ENCODE data around the gene CIBAR2. TPM values are rescaled to one million over a fixed set of nuclear protein-coding genes. Genes with fewer than 3 reads are reported as not detected.

Gene CIBAR2
- total RNA-seq, 2 experiments from 2014 or later: 0.50 TPM; not detected in 1

DNA sequence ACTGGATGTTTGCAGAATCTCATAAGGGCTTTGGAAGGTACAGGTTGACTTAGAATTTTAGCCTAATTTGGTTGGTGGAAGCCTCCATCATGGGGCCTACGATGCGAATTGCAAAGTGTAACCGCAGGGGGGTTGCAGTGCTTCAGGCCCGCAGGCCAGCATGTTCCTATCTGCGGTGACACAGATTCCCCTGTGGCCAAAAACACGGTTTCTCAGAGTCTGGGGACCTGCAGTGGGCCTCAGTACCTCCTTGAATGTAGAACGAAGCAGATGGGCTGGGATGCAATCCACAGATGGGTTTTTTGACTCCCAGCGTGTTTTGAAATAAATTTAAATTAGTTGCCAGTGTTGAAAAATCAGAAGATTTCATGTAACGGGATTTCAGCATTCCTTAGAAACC lies 49.9 kb downstream of the CIBAR2 start:
- TF ChIP-seq CTCF (conservative IDR thresholded peaks at IDR 0.05; ENCODE audit: low read length) (no peak), EZH2phosphoT487 (IDR thresholded peaks at IDR 0.05; ENCODE audit: borderline replicate concordance, low read depth, low read length) (no peak)
- H3K79me2 ChIP-seq (ENCODE audit: insufficient read depth, low read depth, low read length): no peaks in the 10 kb centered on the region
- ChIA-PET POLR2A (no interaction called here), CTCF (ENCODE audit: unreplicated experiment) (no interaction called here)
- no peaks in the 10 kb centered on the region for H3K9me2 ChIP-seq (ENCODE audit: insufficient read depth, low read length)
- DNase-seq (ENCODE audit: low spot score): no peak
- intact Hi-C loops (cut with micrococcal nuclease; ENCODE audit: unreplicated experiment): no loop called here
- H2AFZ ChIP-seq (ENCODE audit: low read length): no peak overlapping the region
- peaks cover 13% of the 10 kb centered on the region for H3K4me1 ChIP-seq (ENCODE audit: insufficient read depth, low read length, poor library complexity, severe bottlenecking)
- H3K9me3 ChIP-seq (ENCODE audit: low read length): no peaks in the 10 kb centered on the region
- no peak overlapping the region for H3K27ac ChIP-seq (ENCODE audit: low read depth, low read length, poor library complexity, severe bottlenecking)
- H3K4me3 ChIP-seq (ENCODE audit: low read depth, low read length, poor library complexity, severe bottlenecking): no peak overlapping the region
- no peak overlapping the region for H3K4me2 ChIP-seq (ENCODE audit: low read length)
- no TSS peak for BruUV-seq (replicated peaks)
- H4K20me1 ChIP-seq (ENCODE audit: insufficient read depth, low read length): no peaks in the 10 kb centered on the region
- no peaks in the 10 kb centered on the region for H3K36me3 ChIP-seq (ENCODE audit: insufficient read depth, low read length)

- Histone ChIP-seq H3K27ac (ENCODE audit: low read depth, low read length, poor library complexity, severe bottlenecking) (no peak overlapping the region), H3K4me1 (ENCODE audit: insufficient read depth, low read length, poor library complexity, severe bottlenecking) (peaks cover 21% of the 10 kb centered on the region), H3K36me3 (ENCODE audit: insufficient read depth, low read length) (no peaks in the 10 kb centered on the region), H3K4me2 (ENCODE audit: low read length) (no peak overlapping the region), H2AFZ (ENCODE audit: low read length) (no peak overlapping the region), H3K9me3 (ENCODE audit: low read length) (no peaks in the 10 kb centered on the region), H3K79me2 (ENCODE audit: insufficient read depth, low read depth, low read length) (no peaks in the 10 kb centered on the region), H3K4me3 (ENCODE audit: low read depth, low read length, poor library complexity, severe bottlenecking) (no peak overlapping the region), H3K9me2 (ENCODE audit: insufficient read depth, low read length) (no peaks in the 10 kb centered on the region), H4K20me1 (ENCODE audit: insufficient read depth, low read length) (no peaks in the 10 kb centered on the region)
- no peak for DNase-seq (ENCODE audit: low spot score)
- intact Hi-C loops (cut with micrococcal nuclease; ENCODE audit: unreplicated experiment): no loop called here
- TF ChIP-seq CTCF (conservative IDR thresholded peaks at IDR 0.05; ENCODE audit: low read length) (no peak), EZH2phosphoT487 (IDR thresholded peaks at IDR 0.05; ENCODE audit: borderline replicate concordance, low read depth, low read length) (no peak)
- no TSS peak for BruUV-seq (replicated peaks)
- ChIA-PET CTCF (ENCODE audit: unreplicated experiment) (interaction anchor here (0.9 kb wide), 1 partner anchor 51 kb away, joined by 4 read pairs; the partner anchor contains the start of gene ZDHHC7), POLR2A (no interaction called here)
Measured at GRCh38 chr16:85061566-85061965, 50.7 kb downstream of the CIBAR2 start.

- intact Hi-C loops (cut with micrococcal nuclease; ENCODE audit: unreplicated experiment): no loop called here
Measured at GRCh38 chr16:85058909-85059308, 53.4 kb downstream of the CIBAR2 start.

More at GRCh38 chr16:85058909-85059308, 53.4 kb downstream of the CIBAR2 start:
- TF ChIP-seq CTCF (conservative IDR thresholded peaks at IDR 0.05; ENCODE audit: low read length) (no peak), EZH2phosphoT487 (IDR thresholded peaks at IDR 0.05; ENCODE audit: borderline replicate concordance, low read depth, low read length) (no peak)
- H3K4me3 ChIP-seq (ENCODE audit: low read depth, low read length, poor library complexity, severe bottlenecking): no peak overlapping the region
- H3K79me2 ChIP-seq (ENCODE audit: insufficient read depth, low read depth, low read length): no peaks in the 10 kb centered on the region
- H4K20me1 ChIP-seq (ENCODE audit: insufficient read depth, low read length): no peaks in the 10 kb centered on the region
- H3K9me2 ChIP-seq (ENCODE audit: insufficient read depth, low read length): no peaks in the 10 kb centered on the region
- H3K4me1 ChIP-seq (ENCODE audit: insufficient read depth, low read length, poor library complexity, severe bottlenecking): peaks cover 37% of the 10 kb centered on the region
- ChIA-PET POLR2A (interaction anchor here (0.7 kb wide), 2 partner anchors 24 to 146 kb away, joined by 3 read pairs; no protein-coding TSS in a partner anchor), CTCF (ENCODE audit: unreplicated experiment) (no interaction called here)
- no peak overlapping the region for H3K27ac ChIP-seq (ENCODE audit: low read depth, low read length, poor library complexity, severe bottlenecking)
- H2AFZ ChIP-seq (ENCODE audit: low read length): no peak overlapping the region
- BruUV-seq (replicated peaks): no TSS peak
- no peaks in the 10 kb centered on the region for H3K9me3 ChIP-seq (ENCODE audit: low read length)
- no peak overlapping the region for H3K4me2 ChIP-seq (ENCODE audit: low read length)
- no peak for DNase-seq (ENCODE audit: low spot score)
- no peaks in the 10 kb centered on the region for H3K36me3 ChIP-seq (ENCODE audit: insufficient read depth, low read length)

All from OCI-LY7 (cell line).